A549 treated with Mapracorat at 1 μM for 4 hours (cell line): ENCODE data around the gene PRR7. TPM values are rescaled to one million over a fixed set of nuclear protein-coding genes. Genes with fewer than 3 reads are reported as not detected.

Experiments
- total RNA-seq: library from RNA; stranded (reverse); fragments of 200-300 nt; extraction: Qiagen RNA extraction; gene quantifications from 5 replicates; pipeline ENCODE4 v1.2.3, GENCODE V29; 2022

PRR7 gene, protein sequence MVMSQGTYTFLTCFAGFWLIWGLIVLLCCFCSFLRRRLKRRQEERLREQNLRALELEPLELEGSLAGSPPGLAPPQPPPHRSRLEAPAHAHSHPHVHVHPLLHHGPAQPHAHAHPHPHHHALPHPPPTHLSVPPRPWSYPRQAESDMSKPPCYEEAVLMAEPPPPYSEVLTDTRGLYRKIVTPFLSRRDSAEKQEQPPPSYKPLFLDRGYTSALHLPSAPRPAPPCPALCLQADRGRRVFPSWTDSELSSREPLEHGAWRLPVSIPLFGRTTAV
- 14.7 to 37.7 TPM (median 32.5 TPM) in 5 replicates for total RNA-seq

DNA sequence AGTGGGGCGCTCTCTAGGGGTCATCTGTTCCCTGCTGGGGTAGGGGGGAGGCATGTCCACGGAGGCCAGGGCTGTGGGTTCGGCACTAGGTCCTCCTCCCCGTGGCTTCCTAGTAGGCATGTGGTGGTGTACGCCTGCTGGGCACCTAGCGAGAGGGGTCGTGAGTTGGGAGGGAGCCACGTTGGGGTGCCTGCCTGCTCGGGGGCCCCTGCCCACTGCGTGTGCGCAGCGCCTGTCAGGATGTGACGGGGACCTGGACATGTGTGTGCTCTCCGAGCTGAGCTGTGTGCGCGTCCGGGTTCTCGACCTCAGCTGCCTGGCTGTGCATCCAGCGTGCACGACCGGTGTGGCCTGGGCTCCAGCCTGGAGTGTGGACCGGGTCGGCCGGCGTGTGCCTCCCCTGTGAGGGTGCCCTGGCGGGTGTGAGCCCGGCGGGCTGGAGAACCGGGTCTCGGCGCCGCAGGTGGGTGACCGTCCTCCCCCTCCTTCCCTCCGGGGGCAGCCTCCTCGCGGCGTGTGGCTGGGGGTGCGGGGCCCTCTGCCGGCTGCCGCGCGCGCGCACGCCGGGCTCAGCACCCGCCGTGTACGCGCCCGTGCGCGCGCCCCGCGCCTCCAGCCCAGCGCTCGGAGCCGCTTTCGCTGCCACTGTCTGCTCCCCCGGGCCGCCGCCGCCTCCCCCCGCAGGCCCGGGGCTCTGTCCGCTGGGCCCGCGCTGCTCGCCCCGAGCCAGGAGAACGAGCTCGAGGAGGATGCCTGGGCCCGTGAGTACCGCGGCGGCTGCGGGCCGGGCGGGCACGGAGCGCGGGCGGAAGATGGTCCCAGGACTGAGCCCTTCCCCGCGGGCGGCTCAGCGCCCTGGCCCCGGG is at the start of gene PRR7:
PRR7 (plus strand) TSS at position 615 of the 866 bp plus-strand sequence. CDS start 8,254 bp downstream, outside the sequence.

DNA sequence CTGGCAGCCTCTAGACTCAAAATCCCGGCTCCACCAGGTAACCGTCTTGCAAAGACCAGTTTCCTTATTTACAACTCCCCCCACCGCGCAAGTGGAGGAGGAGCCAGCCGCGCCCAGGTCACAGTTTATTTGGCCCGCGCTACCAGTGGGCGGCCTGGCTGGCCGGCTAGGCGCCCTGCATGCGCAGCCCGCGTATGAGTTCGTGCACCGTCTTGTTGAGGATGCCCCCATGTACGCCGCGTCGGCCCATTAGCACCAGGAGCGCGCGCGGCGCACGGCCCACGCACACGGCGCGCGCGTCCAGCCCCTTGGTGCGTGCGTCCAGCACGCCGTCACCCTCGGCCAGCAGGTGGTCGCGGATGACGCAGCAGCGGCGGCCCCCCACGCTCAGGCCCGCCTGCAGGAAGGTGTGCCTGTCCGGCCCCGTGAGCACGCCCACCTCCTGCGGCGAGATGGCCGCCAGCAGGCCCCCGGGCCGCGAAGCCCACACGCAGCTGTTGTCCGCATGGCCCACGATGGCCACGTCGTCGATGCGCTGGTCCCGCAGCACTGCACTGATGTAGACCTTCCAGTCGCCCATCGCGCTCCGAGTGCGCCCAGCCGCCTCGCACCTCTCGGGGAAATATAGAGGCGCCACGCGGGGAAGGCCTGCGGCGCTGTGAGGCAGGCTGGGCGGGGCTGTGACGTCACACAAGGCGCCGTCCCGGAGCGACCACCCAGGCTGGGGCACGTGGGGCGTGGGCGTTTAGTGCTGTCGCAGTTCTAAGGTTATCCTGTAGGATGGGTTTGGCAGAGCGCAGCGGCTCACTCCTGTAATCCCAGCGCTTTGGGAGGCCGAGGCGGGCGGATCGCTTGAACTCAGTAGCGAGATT is 46.4 kb upstream of the PRR7 start, which contains the start of gene PFN3:
PFN3 (minus strand) TSS at position 665 of the 872 bp plus-strand sequence; CDS start at position 580, 85 bp downstream.

DNA sequence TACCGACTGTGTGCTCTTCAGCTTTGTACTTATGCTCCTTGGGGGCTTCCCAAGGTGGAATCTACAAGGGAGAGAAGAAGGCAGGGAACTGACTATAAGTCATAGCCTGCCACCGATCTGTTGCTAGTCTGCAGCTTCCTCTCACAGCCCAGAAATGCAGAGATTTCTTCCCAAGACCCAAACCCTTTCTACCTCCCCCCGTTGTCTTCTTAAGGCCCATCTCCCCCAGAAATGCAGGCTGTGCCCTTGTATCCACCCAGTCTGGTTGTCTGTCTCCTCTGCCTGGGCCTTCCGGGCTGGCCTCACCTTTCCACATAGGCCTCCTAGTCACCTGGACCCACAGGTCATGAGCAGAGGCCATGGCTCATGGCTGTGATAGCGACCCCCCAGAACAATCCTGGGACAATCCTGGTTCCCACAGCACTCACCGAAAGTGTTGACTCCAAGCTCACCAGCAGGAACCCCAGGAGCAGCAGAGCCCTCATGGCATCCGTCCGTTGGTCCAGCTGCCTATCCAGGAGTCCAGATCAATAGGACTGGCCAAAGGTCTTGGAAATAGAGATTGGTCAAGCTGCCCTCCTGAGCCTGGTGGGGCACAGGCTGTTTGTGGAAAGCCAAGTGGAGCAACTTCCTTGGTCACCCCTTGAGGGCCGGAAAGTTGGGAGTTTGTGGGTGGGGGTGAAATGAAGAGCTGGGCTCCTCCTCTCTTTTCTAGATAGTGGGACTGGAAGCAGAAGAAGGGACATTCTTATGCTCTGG is 37.4 kb upstream of the PRR7 start, which contains the start of gene F12:
F12 (minus strand) TSS at position 522 of the 759 bp plus-strand sequence; CDS start at position 485, 37 bp downstream.

DNA sequence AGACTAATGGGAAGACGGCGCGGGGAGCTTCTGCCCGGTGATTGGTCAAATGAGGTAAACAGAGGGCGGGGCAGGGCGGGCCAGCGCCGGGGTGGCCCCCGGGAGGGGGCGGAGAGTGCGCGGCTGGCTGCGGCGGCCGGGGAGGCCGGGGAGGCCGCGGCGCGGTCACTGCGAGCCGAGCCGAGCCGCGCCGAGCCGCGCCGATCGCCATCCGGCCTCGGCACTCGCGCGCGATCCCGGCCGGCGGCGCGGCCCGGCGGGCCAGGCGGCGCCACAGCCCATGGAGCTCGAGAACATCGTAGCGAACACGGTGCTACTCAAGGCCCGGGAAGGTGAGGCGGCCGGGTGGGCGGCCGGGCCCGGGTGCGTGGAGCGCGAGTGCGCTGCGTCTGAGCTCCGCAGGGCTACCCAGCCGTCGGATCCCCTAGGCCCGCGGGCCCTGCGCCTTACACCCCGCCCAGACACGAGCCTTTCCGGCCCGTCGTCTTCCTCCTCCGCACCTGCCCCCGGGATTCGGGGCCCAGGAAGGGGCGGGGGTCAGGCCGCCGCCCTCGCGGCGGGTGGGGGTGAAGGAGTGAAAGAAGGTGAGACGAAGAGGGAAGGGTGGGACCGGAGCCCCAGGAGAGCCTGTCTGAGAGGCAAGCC is 19.9 kb upstream of the PRR7 start, which contains the start of gene GRK6:
GRK6 (plus strand) TSS at position 111 of the 645 bp plus-strand sequence; CDS start at position 281, 170 bp downstream.

DNA sequence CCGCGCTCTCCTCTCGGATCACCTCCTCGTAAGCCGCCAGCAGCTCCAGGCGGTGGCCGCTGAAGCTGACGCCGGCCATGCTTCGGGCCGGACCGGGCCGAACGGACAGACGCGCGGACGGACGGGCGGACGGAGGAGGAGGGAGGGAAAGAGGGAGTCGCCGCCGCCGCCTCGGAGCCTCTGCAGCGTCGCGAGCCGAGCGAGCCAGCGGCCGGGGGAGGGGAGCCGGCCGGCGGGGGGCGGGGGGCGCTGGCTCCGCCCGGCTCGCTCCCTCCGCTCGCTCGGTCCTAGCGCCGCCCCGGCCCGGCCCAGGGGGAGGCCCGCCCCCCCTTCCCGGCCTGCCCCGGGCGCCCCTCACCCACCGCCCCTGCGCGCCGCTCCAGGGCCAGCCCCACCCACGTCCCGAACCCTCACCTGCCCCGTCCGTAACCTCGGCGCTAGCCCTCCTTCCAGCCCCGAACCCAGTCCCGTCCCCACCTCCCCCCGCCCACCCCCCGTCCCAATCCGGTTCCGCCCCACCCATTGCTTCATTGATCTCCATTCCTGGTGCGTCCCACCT is 26.9 kb downstream of the PRR7 start, which contains the start of gene DBN1:
DBN1 (minus strand) TSS at position 192 of the 559 bp plus-strand sequence; CDS start at position 79, 113 bp downstream.

DNA sequence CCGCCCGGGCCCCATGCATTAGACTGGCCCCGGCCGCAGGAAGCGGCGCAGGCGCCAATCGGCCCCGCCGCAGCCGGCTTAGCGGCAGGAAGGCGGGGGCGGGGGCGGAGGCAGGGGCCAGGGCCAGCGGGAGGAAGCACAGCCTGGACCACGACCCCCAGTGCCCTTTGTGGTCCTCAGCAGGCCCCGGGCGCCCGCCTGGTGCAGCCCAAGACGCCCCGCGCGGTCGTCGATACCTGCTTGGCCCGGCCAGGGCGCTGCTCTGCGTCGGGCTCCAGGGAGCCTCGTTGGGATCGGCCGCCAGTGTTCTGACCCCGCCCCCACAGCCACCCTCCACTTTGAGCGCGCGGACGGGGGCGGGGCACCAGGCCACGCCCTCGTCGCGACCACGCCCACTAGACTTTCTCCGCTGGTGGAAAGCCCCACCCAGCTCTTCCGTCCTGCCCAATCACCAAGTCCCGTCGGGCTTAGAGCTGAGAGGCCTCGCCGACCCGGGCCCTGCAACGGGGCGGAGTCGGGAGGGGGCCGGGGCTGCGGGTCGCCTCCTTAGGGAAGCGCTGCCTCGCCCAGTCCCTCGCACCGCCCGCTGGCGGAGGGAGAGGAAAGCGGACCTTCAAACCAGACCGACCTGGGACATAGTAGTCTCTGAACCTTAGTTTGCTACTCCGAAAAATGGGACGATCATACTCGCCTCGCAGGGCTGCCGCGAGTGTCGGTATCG is 50.8 kb downstream of the PRR7 start, which contains the start of gene PDLIM7:
PDLIM7 (minus strand) TSS at position 313 of the 721 bp plus-strand sequence. CDS start 1,092 bp downstream, outside the sequence.

Other genes starting within 250 kb of the PRR7 start
- 20.1 to 26.7 TPM (median 24.3 TPM) in 5 replicates for gene RAB24, start 143.1 kb upstream of the PRR7 start, total RNA-seq
- gene PRELID1, start 143.0 kb upstream of the PRR7 start, total RNA-seq = 283 to 398 TPM (median 374 TPM) in 5 replicates
- 14.2 to 23.9 TPM (median 16.8 TPM) in 5 replicates for gene MXD3, start 134.9 kb upstream of the PRR7 start, total RNA-seq
- 179 to 207 TPM (median 194 TPM) in 5 replicates for gene LMAN2, start 95.1 kb upstream of the PRR7 start, total RNA-seq
- 3.6 to 6.4 TPM (median 4.8 TPM) in 5 replicates for gene RGS14, start 88.9 kb upstream of the PRR7 start, total RNA-seq
- gene SLC34A1, start 62.4 kb upstream of the PRR7 start, total RNA-seq = not detected in 5 replicates
- gene PFN3, start 46.2 kb upstream of the PRR7 start, total RNA-seq = not detected in 5 replicates
- 14.4 to 25.7 TPM (median 24.1 TPM) in 5 replicates for gene F12, start 37.2 kb upstream of the PRR7 start, total RNA-seq
- gene GRK6, start 20.1 kb upstream of the PRR7 start, total RNA-seq = 20.0 to 30.1 TPM (median 25.9 TPM) in 5 replicates
- gene DBN1, start 26.8 kb downstream of the PRR7 start, total RNA-seq = 55.1 to 73.3 TPM (median 68.6 TPM) in 5 replicates
- 76.0 to 92.7 TPM (median 83.9 TPM) in 5 replicates for gene PDLIM7, start 50.8 kb downstream of the PRR7 start, total RNA-seq
- 2.8 to 6.3 TPM (median 4.0 TPM) in 5 replicates for gene DOK3, start 63.0 kb downstream of the PRR7 start, total RNA-seq
- gene DDX41, start 70.1 kb downstream of the PRR7 start, total RNA-seq = 105 to 149 TPM (median 139 TPM) in 5 replicates
- 25.2 to 32.8 TPM (median 29.0 TPM) in 5 replicates for gene FAM193B, start 107.7 kb downstream of the PRR7 start, total RNA-seq
- 270 to 298 TPM (median 275 TPM) in 5 replicates for gene TMED9, start 145.4 kb downstream of the PRR7 start, total RNA-seq
- gene B4GALT7, start 153.3 kb downstream of the PRR7 start, total RNA-seq = 20.2 to 29.4 TPM (median 27.6 TPM) in 5 replicates